ENCODE measurements around the gene PEX5L.

- TF ChIP-seq POLR2A (IDR thresholded peaks at IDR 0.05; ENCODE audit: low read depth, low read length) (no peak), TAF1 (IDR thresholded peaks at IDR 0.05; ENCODE audit: borderline replicate concordance, low read depth, low read length) (no peak)
Observed at GRCh38 chr3:179956416-179956830, 80.3 kb downstream of the PEX5L start.
